ENCODE results near the gene DMRTC1. TPM values are rescaled to one million over a fixed set of nuclear protein-coding genes. Genes with fewer than 3 reads are reported as not detected.

The DMRTC1 gene
- total and polyA plus RNA-seq, 3 experiments from 2014 or later: not detected

Other genes starting within 250 kb of the DMRTC1 start
- 1 to 10 TPM; 4.6 to 5.0 TPM for gene PHKA1, start 229.5 kb downstream of the DMRTC1 start, total RNA-seq
- not detected for gene PHKA1, start 229.5 kb downstream of the DMRTC1 start, polyA plus RNA-seq
- gene DMRTC1B, start 166.9 kb downstream of the DMRTC1 start, total RNA-seq: not detected
- gene DMRTC1B, start 166.9 kb downstream of the DMRTC1 start, polyA plus RNA-seq: 0.92 TPM
- gene FAM236B, start 161.2 kb downstream of the DMRTC1 start, total RNA-seq: not detected
- gene FAM236B, start 161.2 kb downstream of the DMRTC1 start, polyA plus RNA-seq: not detected
- not detected for gene FAM236D, start 135.6 kb downstream of the DMRTC1 start, total RNA-seq
- not detected for gene FAM236D, start 135.6 kb downstream of the DMRTC1 start, polyA plus RNA-seq
- gene FAM236C, start 31.2 kb downstream of the DMRTC1 start, total RNA-seq: not detected
- gene FAM236C, start 31.2 kb downstream of the DMRTC1 start, polyA plus RNA-seq: not detected
- not detected for gene FAM236A, start 5.6 kb downstream of the DMRTC1 start, total RNA-seq
- not detected for gene FAM236A, start 5.6 kb downstream of the DMRTC1 start, polyA plus RNA-seq
- not detected for gene PABPC1L2B, start 59.1 kb upstream of the DMRTC1 start, total RNA-seq
- gene PABPC1L2B, start 59.1 kb upstream of the DMRTC1 start, polyA plus RNA-seq: not detected
- gene PABPC1L2A, start 135.7 kb upstream of the DMRTC1 start, total RNA-seq: not detected
- gene PABPC1L2A, start 135.7 kb upstream of the DMRTC1 start, polyA plus RNA-seq: not detected